ENCODE data around the gene ZBED3. TPM values are rescaled to one million over a fixed set of nuclear protein-coding genes. Genes with fewer than 3 reads are reported as not detected.

ZBED3 gene
- total and polyA plus RNA-seq, 9 of the 15 experiments (the other 6 are each of a cell fraction or from before 2014, with no cell fraction given) = 0.01 to 0.03 (median 0.01) TPM; not detected in 5

DNA sequence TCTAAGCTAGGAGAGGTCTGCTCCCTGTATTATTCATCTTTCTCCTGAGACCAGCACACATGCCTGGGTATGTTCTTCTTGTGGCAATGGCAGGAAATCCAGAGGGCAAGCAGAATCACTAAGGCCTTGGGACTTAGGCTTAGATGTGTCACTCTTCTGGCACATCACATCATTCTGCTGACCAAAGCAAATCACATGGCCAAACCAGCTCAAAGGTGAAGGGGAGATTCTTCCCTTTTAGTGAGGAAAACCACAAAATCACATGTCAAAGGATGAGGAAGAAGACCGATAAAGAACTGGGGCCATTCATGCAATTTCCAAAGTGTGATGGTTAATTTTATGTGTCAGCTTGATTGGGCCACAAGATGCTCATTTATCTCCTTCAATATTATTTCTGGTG is 62.6 kb downstream of the ZBED3 start (continued):
- TF ChIP-seq, protein P1, sequence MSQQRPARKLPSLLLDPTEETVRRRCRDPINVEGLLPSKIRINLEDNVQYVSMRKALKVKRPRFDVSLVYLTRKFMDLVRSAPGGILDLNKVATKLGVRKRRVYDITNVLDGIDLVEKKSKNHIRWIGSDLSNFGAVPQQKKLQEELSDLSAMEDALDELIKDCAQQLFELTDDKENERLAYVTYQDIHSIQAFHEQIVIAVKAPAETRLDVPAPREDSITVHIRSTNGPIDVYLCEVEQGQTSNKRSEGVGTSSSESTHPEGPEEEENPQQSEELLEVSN (IDR thresholded peaks at IDR 0.05; ENCODE audit: borderline replicate concordance in 1 of 2, extremely low read depth in 1 of 2, insufficient read depth in 1 of 2, insufficient read length in 1 of 2, low read depth in 1 of 2, low read length in 1 of 2, poor library complexity in 1 of 2, severe bottlenecking in 1 of 2) = no peak
- TF ChIP-seq ZNF398 (CRISPR knock-in tag; IDR thresholded peaks at IDR 0.05) (no peak), MAFF (IDR thresholded peaks at IDR 0.05; ENCODE audit: low read length) (0 out of 2 replicates have a peak, but pooled peaks have one; percentile 27), CHD1 (IDR thresholded peaks at IDR 0.05; ENCODE audit: low read length) (no peak), MBD1 (CRISPR knock-in tag; IDR thresholded peaks at IDR 0.05) (no peak)
- TF ChIP-seq, protein P2, sequence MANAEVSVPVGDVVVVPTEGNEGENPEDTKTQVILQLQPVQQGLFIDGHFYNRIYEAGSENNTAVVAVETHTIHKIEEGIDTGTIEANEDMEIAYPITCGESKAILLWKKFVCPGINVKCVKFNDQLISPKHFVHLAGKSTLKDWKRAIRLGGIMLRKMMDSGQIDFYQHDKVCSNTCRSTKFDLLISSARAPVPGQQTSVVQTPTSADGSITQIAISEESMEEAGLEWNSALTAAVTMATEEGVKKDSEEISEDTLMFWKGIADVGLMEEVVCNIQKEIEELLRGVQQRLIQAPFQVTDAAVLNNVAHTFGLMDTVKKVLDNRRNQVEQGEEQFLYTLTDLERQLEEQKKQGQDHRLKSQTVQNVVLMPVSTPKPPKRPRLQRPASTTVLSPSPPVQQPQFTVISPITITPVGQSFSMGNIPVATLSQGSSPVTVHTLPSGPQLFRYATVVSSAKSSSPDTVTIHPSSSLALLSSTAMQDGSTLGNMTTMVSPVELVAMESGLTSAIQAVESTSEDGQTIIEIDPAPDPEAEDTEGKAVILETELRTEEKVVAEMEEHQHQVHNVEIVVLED (CRISPR knock-in tag; IDR thresholded peaks at IDR 0.05) = no peak

Measured in K562 (cell line).